Stimulated activated CD4-positive, alpha-beta T cell treated with anti-CD3 and anti-CD28 coated beads, Interleukin-2, amount 100 ng/mL, for 48 hours (primary cell): ENCODE data around the gene EDN3.

ENCODE experiments used
- DNase-seq, 2 donors: peaks; one replicate each; pipeline ENCODE4 v3.0.0-alpha.2; 2020

The EDN3 gene, protein sequence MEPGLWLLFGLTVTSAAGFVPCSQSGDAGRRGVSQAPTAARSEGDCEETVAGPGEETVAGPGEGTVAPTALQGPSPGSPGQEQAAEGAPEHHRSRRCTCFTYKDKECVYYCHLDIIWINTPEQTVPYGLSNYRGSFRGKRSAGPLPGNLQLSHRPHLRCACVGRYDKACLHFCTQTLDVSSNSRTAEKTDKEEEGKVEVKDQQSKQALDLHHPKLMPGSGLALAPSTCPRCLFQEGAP

DNA sequence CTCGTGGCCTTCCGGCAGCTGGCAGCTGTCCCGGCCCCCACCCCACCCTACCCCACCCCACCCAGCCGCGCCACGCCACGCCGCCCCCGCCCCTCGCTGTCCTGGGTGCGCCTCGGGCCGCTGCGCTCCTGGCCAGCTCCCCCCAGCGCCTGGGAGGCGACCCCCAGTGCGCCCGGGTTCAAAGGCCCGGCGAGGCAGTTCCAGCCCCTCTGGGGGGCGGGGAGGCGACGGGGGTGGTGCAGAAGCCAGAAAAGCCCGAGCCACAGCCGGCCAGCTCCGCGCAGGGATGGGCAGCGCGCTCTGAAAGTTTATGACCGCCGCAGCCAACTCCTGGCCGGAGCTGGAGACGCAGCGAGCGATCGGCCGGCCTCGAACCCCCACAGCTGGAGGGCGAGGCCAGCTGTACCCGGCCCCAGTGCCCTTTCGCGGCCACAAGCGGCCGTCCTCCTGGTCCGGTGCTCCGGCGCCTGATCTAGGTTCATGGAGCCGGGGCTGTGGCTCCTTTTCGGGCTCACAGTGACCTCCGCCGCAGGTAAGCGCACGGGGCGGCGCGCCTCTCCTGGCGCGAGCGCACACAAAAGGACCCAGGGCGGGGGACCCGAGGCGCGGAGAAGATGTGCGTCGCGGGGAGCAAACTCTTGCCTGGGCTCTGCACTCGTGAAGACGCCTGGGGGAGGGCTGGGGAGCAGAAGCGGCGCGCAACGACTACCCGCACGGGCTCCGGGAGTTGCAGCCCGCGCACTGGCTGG lies at the start of gene EDN3:
TSS of gene EDN3 (plus strand) at position 279 of the 749 bp plus-strand sequence. CDS start at position 481, 202 bp downstream.
- no peak for DNase-seq

DNA sequence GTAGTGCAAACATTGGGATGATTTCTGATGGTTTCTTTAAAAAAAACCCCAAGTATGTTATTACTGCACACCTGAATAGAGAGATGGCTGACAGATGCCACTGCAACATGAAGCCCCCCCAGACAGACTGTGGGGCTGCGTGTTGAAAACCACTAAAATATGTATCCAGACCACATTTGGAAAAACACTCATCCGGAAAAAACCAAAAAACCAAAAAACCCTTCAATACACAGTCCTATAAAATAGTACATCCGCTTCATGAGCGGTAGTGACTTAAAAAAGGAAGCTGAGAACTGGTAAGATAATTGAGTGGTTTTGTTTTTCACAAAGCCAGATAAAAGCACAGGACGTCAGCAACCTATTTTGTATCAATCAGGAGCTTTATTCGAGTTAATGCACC lies 47.1 kb upstream of the EDN3 start:
- DNase-seq: no peak

- no peak for DNase-seq
Measured at GRCh38 chr20:59253779-59254319, 46.6 kb upstream of the EDN3 start.

GRCh38 chr20:59255256-59255655 lies 45.2 kb upstream of the EDN3 start:
- no peak for DNase-seq

GRCh38 chr20:59258221-59258621 lies 42.2 kb upstream of the EDN3 start:
- no peak for DNase-seq

- no peak for DNase-seq
Measured at GRCh38 chr20:59259946-59260345, 40.5 kb upstream of the EDN3 start.

GRCh38 chr20:59265298-59265697 lies 35.1 kb upstream of the EDN3 start:
- no peak for DNase-seq

GRCh38 chr20:59268870-59269269 lies 31.5 kb upstream of the EDN3 start:
- no peak for DNase-seq

GRCh38 chr20:59269411-59270025 lies 30.9 kb upstream of the EDN3 start:
- no peak for DNase-seq

GRCh38 chr20:59270380-59270779 lies 30.0 kb upstream of the EDN3 start:
- no peak for DNase-seq

- no peak for DNase-seq
Measured at GRCh38 chr20:59273739-59274357, 26.6 kb upstream of the EDN3 start.

- DNase-seq: no peak
Measured at GRCh38 chr20:59276938-59277337, 23.5 kb upstream of the EDN3 start.

DNA sequence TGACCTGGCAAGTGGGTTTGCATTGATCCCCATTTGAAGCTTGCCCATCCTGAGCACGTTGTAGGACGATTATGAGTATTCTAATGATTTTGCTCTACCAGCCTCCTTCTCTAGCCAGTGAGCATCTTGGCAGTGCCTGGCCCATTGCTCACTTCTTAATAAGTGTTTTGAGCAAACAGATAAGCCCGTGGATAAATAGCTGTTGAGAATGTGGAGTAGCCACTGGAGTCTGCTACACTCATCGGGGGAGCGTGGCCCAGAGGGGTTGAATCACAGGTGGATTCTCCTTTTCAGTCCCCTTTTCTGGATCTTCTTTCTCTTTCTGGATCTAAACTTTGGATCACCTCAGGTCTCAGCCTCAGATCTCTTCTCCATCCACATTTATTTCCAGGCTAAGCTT lies 15.9 kb upstream of the EDN3 start:
- no peak for DNase-seq

GRCh38 chr20:59289994-59290393 lies 10.4 kb upstream of the EDN3 start:
- no peak for DNase-seq

DNA sequence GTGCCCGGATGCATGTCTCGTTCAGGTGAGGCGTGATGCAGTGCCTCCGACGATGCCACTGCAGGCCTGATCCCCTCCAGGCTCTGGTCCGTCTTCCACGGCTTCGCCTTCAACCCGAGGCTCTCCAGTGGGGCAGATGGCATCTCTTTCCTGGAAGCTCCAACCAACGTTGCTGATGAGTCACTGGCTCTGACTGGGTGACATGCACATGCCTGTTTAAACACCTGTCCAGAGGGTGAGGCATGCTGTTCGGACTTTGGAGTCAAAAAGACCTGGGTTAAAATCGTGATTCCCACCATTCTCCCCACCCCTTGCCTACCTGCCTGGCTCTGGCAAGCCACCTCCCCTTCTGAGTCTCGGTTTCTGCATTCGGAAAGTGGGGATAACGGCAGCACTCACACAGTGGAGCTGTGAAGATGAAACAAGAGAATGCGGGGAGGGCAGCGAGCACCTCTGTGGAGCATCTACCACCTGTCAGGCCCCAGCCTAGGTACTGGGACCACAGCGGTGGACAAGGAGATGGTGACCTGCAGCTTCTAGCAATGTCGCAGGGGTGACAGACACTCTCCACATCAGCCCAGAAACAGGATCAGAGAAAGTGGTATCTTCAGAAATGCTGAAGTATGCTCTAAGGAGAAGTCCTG lies 8.5 kb upstream of the EDN3 start:
- DNase-seq: no peak

DNA sequence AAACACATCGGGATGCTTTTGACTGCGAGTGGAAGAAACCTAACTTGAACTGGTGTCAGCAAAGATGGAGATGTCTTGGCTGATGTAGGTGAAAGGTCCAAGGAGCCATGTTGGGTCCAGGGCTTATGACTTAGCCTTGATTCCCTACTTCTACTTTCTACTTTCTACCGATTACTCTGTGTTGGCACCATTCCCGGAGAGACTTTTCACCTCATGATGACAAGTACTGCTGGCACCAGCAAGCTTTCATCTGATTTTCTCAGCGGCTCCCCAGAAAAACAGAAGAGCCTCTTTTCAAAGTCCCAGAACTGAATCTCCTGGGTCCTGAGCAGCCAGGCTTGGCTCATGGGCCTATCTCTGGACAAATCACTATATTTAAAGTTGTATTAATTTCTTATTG lies 4.9 kb upstream of the EDN3 start:
- DNase-seq: no peak

- no peak for DNase-seq
Measured at GRCh38 chr20:59297686-59298085, 2.7 kb upstream of the EDN3 start.

- DNase-seq: no peak
Measured at GRCh38 chr20:59299945-59300332, 472 bp upstream of the EDN3 start.

DNA sequence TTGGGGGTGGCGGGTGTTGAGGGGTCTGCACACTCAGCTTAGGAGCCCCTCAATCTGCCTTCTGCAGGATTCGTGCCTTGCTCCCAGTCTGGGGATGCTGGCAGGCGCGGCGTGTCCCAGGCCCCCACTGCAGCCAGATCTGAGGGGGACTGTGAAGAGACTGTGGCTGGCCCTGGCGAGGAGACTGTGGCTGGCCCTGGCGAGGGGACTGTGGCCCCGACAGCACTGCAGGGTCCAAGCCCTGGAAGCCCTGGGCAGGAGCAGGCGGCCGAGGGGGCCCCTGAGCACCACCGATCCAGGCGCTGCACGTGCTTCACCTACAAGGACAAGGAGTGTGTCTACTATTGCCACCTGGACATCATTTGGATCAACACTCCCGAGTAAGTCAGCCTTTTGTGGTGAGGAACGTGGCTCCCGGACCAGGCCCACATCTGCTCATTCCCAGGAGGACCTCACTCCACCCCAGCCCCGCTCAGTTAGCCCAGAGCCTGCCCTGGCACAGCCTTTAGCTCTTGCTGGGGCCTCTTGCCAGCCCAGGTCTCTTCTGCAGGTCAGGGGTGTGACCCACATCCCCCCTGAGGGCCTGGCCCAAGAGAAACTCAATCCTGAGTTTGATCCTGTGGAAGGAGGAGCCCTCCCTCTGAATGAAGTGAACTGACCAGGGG lies 1.1 kb downstream of the EDN3 start:
- no peak for DNase-seq

DNA sequence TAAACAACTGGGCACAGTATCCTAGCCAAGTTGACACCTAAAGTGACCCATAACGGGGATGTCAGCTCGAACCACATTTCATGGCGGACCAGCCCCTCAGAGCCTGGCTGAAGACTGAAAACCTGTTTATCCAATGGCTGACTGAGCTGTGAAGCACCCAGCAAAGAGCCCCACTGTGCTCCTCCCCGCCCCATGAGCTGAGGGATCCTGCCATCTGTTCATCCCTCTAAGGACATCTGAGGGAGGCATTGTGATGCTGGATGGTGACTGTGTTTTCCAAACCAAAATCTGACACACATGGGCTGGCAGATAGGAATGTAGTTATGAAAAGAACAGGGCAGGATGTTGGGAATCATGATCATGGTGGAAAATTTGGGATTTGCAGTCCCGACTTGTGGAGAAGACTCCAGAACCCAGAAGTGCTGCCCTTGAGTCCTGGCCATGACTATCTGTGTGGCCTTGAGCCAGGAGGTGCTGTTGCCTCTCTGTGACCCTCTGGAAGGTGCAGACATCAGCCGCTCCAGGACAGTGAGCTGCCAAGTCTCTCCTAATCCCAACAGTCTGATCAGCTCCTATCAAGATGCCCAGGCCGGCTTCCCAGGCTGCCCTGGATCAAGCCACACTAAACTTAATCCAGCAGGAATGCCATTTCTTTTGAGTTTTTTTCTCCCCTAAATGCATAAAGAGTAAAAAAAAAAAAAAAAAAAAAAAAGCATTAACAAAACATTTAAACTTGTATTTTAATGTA lies 5.7 kb downstream of the EDN3 start:
- no peak for DNase-seq

- no peak for DNase-seq
Measured at GRCh38 chr20:59307270-59307669, 6.9 kb downstream of the EDN3 start.
